GM06990 (cell line): ENCODE measurements around the gene RNF145.

Source experiments
- DNase-seq: peaks from one replicate; pipeline ENCODE4 v3.0.0-alpha.2; 2011; ENCODE audit not compliant: insufficient read length; ENCODE audit errors: extremely low read depth
- H3K27me3 ChIP-seq: replicated peaks from 2 replicates; pipeline ENCODE4 v1.6.0; 2011; ENCODE audit warnings: low read length; ENCODE audit not compliant: control insufficient read depth, insufficient read depth
- H3K36me3 ChIP-seq: 2 replicates; pipeline ENCODE4 v1.5.1; 2011; ENCODE audit warnings: low read length; ENCODE audit not compliant: control insufficient read depth, insufficient read depth
- H3K4me3 ChIP-seq: replicated peaks from 2 replicates; pipeline ENCODE4 v1.5.1; 2011; ENCODE audit warnings: low read depth, mild to moderate bottlenecking, control low read depth, low read length
- CTCF ChIP-seq: IDR thresholded peaks from 2 replicates; pipeline ENCODE4 v1.5.1; 2011; ENCODE audit warnings: low read length, control low read depth, mild to moderate bottlenecking, inconsistent platforms; ENCODE audit not compliant: insufficient read depth, poor library complexity, severe bottlenecking

RNF145 gene

DNA sequence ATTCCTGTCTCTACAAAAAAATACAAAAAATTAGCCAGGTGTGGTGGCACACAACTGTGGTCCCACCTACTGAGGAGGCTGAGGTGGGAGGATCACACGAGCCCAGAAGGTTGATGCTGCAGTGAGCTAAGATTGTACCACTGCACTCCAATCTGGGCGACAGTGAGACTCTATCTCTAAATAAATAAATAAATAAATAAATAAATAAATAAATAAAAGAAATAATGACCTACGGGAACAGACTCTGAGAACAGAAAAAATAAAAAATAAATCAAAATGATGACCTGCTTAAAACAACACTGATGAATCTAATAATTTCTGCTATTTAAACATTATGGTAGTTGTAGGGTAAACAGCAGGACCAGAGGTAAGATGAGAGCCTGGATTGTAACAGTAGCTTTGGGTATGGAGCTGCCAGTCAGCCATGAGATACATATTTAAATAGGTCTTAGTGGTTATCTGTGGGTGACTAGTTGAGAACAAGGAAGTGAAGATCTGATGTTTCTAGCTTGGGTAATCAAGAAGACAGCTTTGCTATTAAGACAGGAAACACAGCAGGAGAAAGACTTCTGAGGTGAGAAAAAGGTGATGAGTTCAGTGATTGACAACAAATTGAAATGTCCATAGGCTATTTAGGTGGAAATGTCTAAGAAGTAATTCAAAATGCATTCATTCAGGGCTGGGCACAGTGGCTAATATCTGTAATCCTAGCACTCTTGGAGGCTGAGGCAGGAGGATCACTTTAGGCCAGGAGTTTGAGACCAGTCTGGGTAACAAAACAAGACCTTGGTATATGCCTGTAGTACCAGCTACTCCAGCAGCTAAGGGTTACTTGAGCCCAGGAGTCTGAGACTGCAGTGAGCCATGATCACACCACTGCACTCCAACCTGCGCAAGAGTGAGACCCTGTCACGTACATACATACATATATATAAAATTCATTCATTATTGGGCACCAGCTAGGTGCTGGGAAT, 11.0 kb downstream of the RNF145 start:
- no peak for TF ChIP-seq CTCF
- Histone ChIP-seq H3K4me3 (no peak overlapping the region), H3K27me3 (no peaks in the 10 kb centered on the region), H3K36me3 (no peaks in the 10 kb centered on the region; the same call in 1 of the 2 replicates)
- DNase-seq = peak; percentile 63

DNA sequence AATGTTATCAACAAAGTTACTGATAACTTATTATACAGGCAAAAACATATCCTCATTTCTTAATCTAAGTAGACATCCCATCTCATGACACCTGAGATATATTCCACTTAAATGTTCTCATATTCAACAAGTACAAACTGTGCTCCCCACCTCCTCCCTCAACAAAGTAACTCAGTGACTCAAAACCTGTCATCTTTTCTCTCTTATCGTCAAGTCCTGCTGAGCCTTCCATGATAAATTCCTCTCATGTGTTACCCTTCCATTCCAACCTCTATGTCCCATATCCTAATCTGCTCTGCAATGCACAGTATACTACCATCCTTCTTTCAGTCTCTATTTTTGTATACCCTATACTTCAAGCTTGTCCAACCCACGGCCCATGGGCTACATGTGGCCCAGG, 13.6 kb downstream of the RNF145 start:
- TF ChIP-seq CTCF = no peak
- H3K27me3 ChIP-seq = no peaks in the 10 kb centered on the region
- DNase-seq = no peak
- no peak overlapping the region for H3K4me3 ChIP-seq
- H3K36me3 ChIP-seq = no peaks in the 10 kb centered on the region

DNA sequence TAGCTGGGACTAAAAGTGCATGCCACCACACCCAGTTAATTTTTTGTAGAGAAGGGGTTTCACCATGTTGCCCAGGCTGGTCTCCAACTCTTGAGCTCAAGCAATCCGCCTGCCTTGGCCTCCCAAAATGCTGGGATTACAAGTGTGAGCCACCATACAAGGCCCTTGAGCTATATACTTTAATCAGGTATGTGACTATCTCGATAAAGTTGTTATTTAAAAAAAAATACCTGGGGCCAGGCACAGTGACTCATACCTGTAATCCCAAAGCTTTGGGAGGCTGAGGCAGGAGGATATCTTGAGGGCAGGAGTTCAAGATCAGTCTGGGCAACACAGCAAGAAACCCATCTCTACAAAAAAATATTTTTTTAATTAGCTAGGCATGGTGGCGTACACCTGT, 19.2 kb downstream of the RNF145 start:
- Histone ChIP-seq H3K27me3 (no peaks in the 10 kb centered on the region), H3K36me3 (peaks cover 1% of the 10 kb centered on the region), H3K4me3 (no peak overlapping the region)
- TF ChIP-seq CTCF = no peak
- DNase-seq = no peak

- Histone ChIP-seq H3K36me3 (peaks cover 1% of the 10 kb centered on the region), H3K27me3 (no peaks in the 10 kb centered on the region), H3K4me3 (no peak overlapping the region)
- no peak for TF ChIP-seq CTCF
- no peak for DNase-seq
Observed at GRCh38 chr5:159189310-159189709, 20.0 kb downstream of the RNF145 start.

DNA sequence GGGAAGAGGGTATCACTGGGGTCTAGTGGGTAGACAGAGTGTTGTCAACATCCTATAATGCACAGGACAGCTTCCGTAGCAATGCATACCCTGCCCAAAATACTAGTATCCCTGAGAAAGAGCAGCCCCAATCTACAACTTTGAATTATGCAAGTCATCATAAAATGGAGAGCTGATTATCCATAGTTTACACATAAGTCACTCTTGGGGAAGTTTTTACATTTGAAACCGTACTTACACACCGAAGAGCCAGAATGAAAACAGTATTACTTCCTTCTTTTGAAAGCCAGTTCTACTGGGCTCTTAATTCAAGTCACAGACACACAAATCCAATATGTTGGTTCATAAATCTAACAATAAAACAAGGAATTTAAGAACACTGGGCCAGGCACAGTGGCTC, 21.6 kb downstream of the RNF145 start:
- Histone ChIP-seq H3K27me3 (no peaks in the 10 kb centered on the region), H3K36me3 (peaks cover 1% of the 10 kb centered on the region), H3K4me3 (no peak overlapping the region)
- TF ChIP-seq CTCF = no peak
- no peak for DNase-seq

DNA sequence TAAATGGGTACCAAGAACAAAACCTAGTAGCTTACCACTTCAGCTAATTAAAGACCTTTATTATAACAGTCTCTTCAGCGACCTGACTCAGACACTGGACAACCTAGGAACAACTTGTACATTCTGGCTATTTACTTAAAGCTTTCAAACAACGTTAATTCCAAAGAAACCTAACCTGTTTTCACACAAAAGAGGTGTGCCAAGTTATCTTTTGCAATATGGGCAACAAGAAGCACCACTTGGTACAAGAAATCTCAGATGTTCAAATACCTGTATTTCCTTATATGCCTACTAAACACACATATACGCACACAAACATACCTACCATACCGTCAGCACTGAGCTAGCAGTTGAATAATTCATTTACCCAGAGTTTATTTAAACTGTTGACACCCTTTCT, 23.0 kb downstream of the RNF145 start:
- no peak for DNase-seq
- H3K4me3 ChIP-seq = no peak overlapping the region
- H3K27me3 ChIP-seq = no peaks in the 10 kb centered on the region
- TF ChIP-seq CTCF = no peak
- H3K36me3 ChIP-seq = peaks cover 1% of the 10 kb centered on the region
